Activated naive CD4-positive, alpha-beta T cell (primary cell): ENCODE measurements around the gene RTP4.
"Not testable (repeated sequence)": the region's sequence is repeated elsewhere in the genome, so short reads cannot be mapped to it uniquely, and the experiment has no call there.

Experiments
- DNase-seq, 4 experiments: peaks; one replicate each; lab custom pipeline; 2025; lab: John Stamatoyannopoulos, UW

The RTP4 gene

DNA sequence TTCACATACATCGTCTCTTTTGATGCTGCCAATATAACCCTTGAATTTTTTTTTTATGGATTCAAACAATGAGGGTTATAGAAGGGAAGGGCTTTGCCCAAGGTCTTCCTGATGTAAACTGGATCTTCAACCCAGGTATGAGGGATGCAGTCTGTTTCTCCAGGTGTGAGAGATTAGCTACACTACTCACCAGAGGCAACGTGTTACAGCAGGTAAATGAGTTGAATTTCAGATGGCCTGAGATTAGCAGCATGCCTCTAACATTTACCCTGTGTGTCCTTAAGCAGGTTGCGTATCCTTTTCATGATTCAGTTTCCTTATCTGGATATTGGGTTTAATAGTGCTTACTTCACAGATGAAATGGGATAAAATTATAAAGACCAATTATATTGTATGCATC lies 1.9 kb downstream of the RTP4 start:
- no peak for DNase-seq

DNA sequence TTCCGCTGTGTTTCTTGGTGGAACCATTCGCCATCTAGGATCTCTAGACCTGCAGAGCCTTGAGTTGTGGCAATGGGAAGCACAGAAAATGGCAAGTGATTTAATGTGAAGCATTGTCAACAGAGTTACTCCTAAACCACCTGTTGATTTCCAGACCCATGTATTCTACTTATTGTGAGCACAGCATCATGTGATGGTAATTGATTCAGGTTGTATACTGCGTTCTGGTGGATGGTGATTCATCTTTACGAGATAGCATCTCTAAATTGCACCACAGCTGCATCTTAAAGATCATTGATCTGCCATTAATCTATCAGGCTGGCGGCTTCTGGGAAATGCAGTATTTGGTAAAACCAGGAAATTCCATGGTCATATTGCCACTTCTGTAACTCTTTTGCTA lies 7.4 kb downstream of the RTP4 start:
- no peak for DNase-seq

DNA sequence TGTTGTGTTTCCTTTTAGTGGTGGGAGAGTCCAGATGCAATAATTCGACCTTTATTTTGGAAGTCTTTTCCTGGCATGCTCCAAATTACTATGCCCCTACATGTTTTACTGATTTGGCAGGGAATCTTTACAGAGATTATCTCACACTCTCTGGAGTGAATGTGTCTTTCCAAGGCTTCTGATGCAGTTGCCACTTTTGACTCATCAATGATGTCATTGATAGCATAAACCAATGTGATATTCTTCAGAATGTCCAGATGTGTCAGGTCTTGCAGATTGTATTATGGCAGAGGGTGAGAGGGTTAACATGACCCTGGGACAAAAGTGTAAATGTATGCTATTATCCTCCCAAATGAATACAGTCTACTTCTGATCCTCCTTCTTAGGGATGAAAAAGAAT lies 9.7 kb downstream of the RTP4 start:
- DNase-seq: no peak

DNA sequence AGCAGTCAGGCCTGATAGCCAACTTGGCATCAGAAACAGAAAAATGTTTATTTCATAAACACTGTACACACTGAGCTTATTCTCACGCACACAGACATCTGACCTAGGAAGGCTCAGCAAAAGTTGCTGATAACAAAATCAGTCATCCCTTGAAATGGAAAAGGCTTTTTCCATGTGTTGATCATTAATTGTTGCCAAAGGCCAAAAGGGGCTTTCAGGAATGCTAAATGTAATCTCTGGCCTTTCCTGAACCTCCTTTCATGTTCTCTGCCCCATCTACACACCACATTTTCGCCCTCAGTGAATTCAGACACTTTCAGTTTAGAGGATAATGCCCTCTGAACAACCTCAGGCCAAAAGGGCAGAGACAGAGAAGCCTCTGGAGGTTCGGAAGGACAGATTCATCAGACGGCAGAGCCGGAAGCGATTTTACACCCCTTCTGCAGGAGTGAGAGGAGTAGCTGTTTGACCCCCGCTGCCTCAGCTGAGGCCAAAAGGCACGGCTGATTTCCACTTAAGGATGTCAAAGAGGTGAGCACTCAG lies 14.5 kb downstream of the RTP4 start:
- DNase-seq: no peak

DNA sequence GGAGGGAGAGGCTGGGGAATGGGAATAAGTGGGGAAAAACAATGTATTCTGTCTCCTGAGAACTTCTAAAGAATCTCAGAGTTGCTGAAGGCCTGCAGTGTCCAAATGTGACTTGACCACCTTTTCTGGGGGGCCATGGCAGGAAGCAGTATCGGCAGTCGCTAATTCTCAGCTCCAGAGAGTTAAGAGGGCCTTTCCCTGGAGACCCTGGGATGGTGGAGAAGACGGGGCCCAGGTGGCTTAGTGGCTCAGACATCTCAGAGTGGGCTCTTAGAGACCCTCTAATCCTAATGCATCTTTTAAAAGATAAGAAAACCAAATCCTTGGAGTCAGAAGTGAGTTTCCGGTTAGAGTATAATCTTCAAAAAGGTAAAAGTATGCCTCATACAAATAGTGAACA lies 15.1 kb downstream of the RTP4 start:
- no peak for DNase-seq

DNA sequence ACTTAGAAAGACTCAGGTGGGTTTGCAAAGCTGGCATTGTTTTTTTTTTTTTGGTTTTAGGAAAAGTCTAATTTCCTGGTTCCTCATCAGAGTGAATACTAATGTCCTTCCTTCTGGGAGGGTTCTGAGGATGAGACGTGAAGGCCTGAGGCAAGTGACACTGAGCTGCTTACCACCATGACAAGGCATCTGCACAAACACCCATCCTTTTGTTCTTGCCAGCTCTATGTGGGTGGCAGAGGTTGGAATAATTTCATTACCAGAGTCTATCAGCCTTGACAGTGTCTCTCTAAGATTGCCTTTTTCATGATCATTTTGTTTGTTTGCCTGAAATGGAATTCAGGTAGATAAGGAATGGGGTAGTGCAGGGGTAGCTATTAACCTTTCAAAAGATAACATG lies 17.1 kb downstream of the RTP4 start:
- DNase-seq: no peak

DNA sequence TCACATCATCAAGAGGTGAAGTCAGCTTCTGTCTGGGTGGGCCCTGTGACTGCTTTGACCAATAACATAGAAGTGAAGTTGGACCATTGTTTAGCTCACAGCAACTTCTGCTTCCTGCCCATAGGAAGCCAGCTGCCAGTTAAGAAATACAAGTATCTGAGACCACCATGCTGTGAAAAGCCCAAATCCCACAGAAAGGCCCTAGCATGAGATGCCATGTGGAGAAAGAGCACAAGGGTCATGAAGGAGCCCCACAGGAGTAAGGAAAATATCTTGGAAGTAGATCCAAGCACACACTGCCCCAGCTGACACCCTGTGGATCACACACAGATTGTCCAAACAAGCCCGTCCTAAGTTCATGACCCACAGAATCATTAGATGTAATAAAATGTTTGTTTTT lies 28.5 kb downstream of the RTP4 start:
- no peak for DNase-seq

DNA sequence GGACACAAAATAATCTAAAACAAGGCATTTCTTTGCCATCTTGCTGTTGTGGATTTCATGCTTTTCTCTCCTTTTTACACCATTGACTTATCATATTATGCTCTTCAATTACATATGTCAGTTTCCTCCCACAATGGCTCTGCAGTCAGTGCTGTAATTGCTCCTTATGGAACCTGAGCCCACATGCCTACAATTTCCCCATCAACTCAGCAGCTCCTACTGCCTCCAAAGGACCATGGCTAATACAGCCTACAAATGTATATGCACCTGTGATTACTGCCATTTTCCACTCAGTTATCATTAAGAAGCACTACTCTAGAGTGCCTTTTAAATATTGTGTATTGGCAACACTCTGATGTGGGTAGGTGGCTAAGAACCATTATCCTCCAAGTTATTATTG lies 30.8 kb downstream of the RTP4 start:
- DNase-seq: no peak

DNA sequence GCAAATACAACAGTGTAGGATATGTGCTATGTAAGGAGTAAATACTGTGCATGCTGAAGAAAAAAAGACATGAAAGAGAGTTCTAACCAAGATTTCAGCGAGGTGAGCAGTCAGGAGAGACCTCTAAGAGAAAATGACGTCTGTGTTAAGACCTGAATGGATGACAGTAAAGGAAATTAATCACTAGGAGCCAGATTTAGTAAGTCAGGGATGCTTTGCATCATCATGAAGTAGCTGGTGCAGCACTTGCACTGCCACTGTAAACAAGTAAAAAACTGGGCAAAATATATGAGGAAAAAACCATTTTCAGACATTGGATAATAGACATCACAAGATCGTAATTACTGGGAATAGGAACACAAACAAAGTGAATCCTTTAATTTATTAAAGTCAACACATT lies 32.6 kb downstream of the RTP4 start:
- DNase-seq: no peak

DNA sequence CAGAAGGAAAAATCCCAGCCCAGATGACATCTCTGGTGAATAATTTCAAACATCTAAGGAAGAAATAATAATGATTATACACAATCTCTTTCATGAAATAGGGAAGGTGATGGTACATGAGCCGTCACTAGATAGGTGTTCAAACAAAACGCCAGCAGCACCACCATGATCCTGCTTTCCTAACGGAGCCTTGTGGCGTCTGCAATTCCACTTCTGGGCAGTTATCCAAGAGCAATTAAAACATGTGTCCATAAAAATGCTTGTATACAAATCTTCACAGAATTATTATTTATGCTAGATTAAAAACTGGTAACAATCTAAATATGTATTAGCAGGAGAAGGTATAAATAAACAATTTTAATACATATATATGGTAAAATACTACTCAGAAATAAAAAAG lies 33.7 kb downstream of the RTP4 start:
- no peak for DNase-seq

DNA sequence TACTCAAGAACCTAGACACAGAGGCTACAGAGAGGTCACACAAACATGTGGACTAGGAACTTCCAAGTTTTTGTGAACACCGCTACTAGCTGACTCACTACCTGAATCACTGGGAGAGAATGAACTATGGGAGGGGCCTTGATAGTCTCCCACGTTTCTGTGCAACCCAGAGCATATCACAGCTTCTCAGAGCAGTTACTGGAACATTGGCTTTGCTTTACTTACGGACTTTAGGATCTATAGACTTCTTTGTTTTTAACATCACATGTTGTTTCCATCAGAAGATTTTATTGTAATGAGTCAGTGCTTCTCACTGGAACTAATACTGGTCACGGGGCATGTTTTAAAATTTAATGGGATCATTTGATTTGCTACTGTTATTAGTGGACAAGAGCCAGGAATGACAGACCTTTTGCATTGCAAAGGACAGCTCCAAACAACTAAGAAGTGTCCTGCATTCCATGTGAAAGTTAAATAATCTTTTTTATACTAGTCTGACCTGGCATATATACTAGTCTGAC lies 35.6 kb downstream of the RTP4 start:
- DNase-seq: no peak

DNA sequence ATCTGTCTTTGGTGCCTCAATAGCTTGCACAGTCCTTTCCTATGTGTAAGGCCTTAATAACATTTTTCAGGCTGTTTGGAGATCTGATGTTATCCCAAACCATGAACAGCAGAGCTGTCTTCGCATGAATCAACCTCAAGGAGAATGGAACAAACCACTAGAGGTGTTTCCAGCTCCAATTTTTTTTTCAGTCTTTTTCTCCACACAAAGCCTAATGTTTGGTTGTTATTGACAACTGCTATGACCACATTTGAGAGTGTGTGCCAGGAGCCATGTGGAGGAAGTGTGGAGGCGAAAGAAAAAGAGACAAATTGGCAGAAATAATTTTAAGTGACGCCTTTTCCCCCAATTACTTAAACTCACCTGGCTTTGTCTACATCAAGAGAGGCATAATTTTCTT lies 38.7 kb downstream of the RTP4 start:
- no peak for DNase-seq

DNA sequence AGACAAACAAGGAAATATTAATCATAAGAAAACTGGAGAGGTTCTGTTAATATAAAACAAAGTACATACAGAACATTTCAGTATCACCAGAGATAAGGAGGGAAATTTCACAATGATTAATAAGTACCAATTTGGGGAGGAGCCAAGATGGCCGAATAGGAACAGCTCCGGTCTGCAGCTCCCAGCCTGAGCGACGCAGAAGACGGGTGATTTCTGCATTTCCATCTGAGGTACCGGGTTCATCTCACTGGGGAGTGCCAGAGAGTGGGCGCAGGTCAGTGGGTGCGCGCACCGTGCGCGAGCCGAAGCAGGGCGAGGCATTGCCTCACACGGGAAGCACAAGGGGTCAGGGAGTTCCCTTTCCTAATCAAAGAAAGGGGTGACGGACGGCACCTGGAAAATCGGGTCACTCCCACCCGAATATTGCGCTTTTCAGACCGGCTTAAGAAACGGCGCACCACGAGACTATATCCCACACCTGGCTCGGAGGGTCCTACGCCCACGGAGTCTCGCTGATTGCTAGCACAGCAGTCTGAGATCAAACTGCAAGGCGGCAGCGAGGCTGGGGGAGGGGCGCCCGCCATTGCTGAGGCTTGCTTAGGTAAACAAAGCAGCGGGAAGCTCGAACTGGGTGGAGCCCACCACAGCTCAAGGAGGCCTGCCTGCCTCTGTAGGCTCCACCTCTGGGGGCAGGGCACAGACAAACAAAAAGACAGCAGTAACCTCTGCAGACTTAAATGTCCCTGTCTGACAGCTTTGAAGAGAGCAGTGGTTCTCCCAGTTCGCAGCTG lies 44.0 kb downstream of the RTP4 start:
- not testable (repeated sequence) for DNase-seq
